ENCODE measurements around the gene AP3S2.

- TF ChIP-seq CTCF (IDR thresholded peaks at IDR 0.05; ENCODE audit: low read length): no peak
- no peak for TF ChIP-seq EZH2 (optimal IDR thresholded peaks at IDR 0.05; ENCODE audit: low read depth, low read length)
- no peak for TF ChIP-seq EZH2phosphoT487 (IDR thresholded peaks at IDR 0.05; ENCODE audit: low read length)
Measured at GRCh38 chr15:89907289-89907688, 13.5 kb upstream of the AP3S2 start.
